Endodermal cell (in vitro differentiated cells): ENCODE measurements around the gene ZNF771. TPM values are rescaled to one million over a fixed set of nuclear protein-coding genes. Genes with fewer than 3 reads are reported as not detected.
"Not testable (repeated sequence)": the region's sequence is repeated elsewhere in the genome, so short reads cannot be mapped to it uniquely, and the experiment has no call there.

Experiments
- DNase-seq: peaks from one replicate; pipeline ENCODE4 v3.0.0-alpha.2; 2017
- H3K27ac ChIP-seq: 2 replicates; pipeline ENCODE4 v1.5.1; 2013; ENCODE audit warnings: mild to moderate bottlenecking, low read depth, low read length, moderate library complexity
- H3K27me3 ChIP-seq: 2 replicates; pipeline ENCODE4 v1.6.1; 2013; ENCODE audit warnings: mild to moderate bottlenecking, low read length, moderate library complexity; ENCODE audit not compliant: insufficient read depth, control insufficient read depth, poor library complexity, severe bottlenecking
- H3K36me3 ChIP-seq: 2 replicates; pipeline ENCODE4 v1.7.0; 2013; ENCODE audit warnings: mild to moderate bottlenecking, low read length, moderate library complexity; ENCODE audit not compliant: control insufficient read depth, insufficient read depth
- H3K4me1 ChIP-seq: one replicate; pipeline ENCODE4 v1.7.0; 2013; ENCODE audit warnings: low read length; ENCODE audit not compliant: control insufficient read depth, insufficient read depth
- H3K4me3 ChIP-seq: 2 replicates; pipeline ENCODE4 v1.5.1; 2013; ENCODE audit warnings: mild to moderate bottlenecking, low read length, moderate library complexity
- H3K9ac ChIP-seq: 2 replicates; pipeline ENCODE4 v1.6.1; 2013; ENCODE audit warnings: mild to moderate bottlenecking, low read length, moderate library complexity; ENCODE audit not compliant: poor library complexity, severe bottlenecking; ENCODE audit errors: extremely low read depth
- H3K9me3 ChIP-seq: 2 replicates; pipeline ENCODE4 v1.6.1; 2013; ENCODE audit warnings: mild to moderate bottlenecking, low read length, moderate library complexity; ENCODE audit not compliant: control insufficient read depth
- H3K27ac Mint-ChIP-seq: 2 replicates; pipeline ENCODE4 v1.8.0; 2020; ENCODE audit warnings: mixed read lengths
- H3K27me3 Mint-ChIP-seq: 2 replicates; pipeline ENCODE4 v1.8.0; 2021; ENCODE audit warnings: mild to moderate bottlenecking, mixed read lengths; ENCODE audit not compliant: insufficient read depth
- H3K36me3 Mint-ChIP-seq: 2 replicates; pipeline ENCODE4 v1.8.0; 2020; ENCODE audit warnings: low read depth, mixed read lengths
- H3K4me1 Mint-ChIP-seq: 2 replicates; pipeline ENCODE4 v1.8.0; 2020; ENCODE audit warnings: mixed read lengths
- H3K4me3 Mint-ChIP-seq: 2 replicates; pipeline ENCODE4 v1.8.0; 2020; ENCODE audit warnings: mild to moderate bottlenecking, moderate library complexity, mixed read lengths
- H3K9me3 Mint-ChIP-seq: 2 replicates; pipeline ENCODE4 v1.8.0; 2020; ENCODE audit warnings: mild to moderate bottlenecking, mixed read lengths
- WGBS, 2 experiments: methylation state at CpG; one replicate each; pipeline versions ENCODE4 v1.1.5 to v1.1.7; 2013; ENCODE audit warnings: missing lambda C conversion rate in 2 of 2, mixed read lengths in 1 of 2; ENCODE audit not compliant: insufficient coverage in 1 of 2, insufficient read length in 1 of 2; 5-methylcytosine and 5-hydroxymethylcytosine counted together
- total RNA-seq, 2 donors: library from RNA; stranded (reverse); fragmentation: NEBNext Ultra II Directional in 1 of 2; extraction: Animal tissue kit (Norgen Biotek cat#: 25700) in 1 of 2; gene quantifications; 2 replicates in 1 of 2; 3 replicates in 1 of 2; pipeline ENCODE4 v1.2.1, GENCODE V29; 2021
- TF ChIP-seq, protein P1 (sequence below): fragments of 200-600 bp; sonication (generic); conservative IDR thresholded peaks from 2 replicates; pipeline ENCODE4 v1.5.0; 2021; ENCODE audit warnings: antibody characterized with exemption, mild to moderate bottlenecking

Gene ZNF771
- total RNA-seq, 2 donors from 2014 or later, result 14.7 to 16.6 TPM

DNA sequence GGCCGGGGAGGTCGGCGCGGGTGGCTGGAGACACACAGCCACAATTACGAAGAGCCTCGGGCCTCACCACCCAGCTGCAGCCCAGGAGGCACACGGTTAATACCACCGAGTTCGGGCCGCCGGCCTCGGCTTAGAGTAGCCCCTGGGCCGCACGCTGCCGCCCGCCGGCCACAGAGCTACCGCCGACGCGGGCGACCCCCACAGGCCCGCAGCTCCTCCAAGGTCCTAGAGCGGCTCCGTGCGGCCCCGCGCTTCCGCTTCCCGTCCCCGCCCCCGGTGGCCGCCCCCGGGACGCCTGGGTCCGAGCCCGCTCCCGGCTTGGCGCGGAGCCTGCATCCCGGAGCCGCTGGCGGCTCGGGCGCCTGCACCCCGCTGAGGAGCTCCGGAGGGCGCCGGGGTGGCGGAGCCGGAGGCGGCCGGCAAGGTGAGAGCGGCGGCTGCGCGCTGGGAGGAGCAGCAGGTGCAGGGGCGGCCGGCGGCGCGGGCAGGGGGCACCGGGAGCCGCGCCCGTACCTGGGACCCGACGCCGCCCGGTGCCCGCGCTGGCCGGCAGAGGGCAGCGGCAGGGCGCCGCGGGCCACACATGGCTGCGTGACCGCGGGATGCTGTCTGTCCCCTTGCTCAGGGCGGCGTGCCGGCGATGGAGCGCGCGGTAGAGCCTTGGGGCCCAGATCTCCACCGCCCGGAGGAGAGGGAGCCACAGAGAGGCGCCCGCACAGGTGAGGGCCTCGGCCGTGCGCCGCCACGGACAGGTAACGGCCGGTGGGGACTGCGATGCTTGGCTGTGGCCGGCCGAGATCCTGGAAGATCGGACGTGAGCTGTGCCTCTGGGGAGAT, 12.0 kb upstream of the ZNF771 start, which contains the start of gene ZNF48:
Gene ZNF48 (plus strand): TSS at position 266 of the 837 bp plus-strand sequence. CDS start 375 bp downstream, at position 641.
- H3K4me1 Mint-ChIP-seq, result peaks cover 30% of the 10 kb centered on the region

GRCh38 chr16:30395992-30396585, 11.3 kb upstream of the ZNF771 start:
- Histone ChIP-seq H3K4me1 (no peaks in the 10 kb centered on the region), H3K27ac (peak overlapping the region; percentile 100), H3K9me3 (no peaks in the 10 kb centered on the region), H3K36me3 (peaks cover 25% of the 10 kb centered on the region), H3K27me3 (no peaks in the 10 kb centered on the region), H3K4me3 (peak overlapping the region; percentile 89), H3K9ac (peak overlapping the region; percentile 97)
- 11 to 17% methylated on average over 11 to 12 of the region's 13 CpGs for WGBS, 2 experiments
- H3K9me3 Mint-ChIP-seq, result no peaks in the 10 kb centered on the region
- peaks cover 30% of the 10 kb centered on the region for H3K4me1 Mint-ChIP-seq
- peak overlapping the region; percentile 93 for H3K4me3 Mint-ChIP-seq
- DNase-seq, result no peak
- TF ChIP-seq, protein P1, sequence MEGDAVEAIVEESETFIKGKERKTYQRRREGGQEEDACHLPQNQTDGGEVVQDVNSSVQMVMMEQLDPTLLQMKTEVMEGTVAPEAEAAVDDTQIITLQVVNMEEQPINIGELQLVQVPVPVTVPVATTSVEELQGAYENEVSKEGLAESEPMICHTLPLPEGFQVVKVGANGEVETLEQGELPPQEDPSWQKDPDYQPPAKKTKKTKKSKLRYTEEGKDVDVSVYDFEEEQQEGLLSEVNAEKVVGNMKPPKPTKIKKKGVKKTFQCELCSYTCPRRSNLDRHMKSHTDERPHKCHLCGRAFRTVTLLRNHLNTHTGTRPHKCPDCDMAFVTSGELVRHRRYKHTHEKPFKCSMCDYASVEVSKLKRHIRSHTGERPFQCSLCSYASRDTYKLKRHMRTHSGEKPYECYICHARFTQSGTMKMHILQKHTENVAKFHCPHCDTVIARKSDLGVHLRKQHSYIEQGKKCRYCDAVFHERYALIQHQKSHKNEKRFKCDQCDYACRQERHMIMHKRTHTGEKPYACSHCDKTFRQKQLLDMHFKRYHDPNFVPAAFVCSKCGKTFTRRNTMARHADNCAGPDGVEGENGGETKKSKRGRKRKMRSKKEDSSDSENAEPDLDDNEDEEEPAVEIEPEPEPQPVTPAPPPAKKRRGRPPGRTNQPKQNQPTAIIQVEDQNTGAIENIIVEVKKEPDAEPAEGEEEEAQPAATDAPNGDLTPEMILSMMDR, result no peak
- H3K27ac Mint-ChIP-seq, result peak overlapping the region; percentile 90
- H3K27me3 Mint-ChIP-seq, result no peaks in the 10 kb centered on the region
- peaks cover 16% of the 10 kb centered on the region for H3K36me3 Mint-ChIP-seq

More for the DNA sequence above, 12.0 kb upstream of the ZNF771 start, which contains the start of gene ZNF48:
- Mint-ChIP-seq H3K4me3 (peak within 1 kb of the TSS; percentile 93), H3K9me3 (no peaks in the 10 kb centered on the region), H3K36me3 (peaks cover 16% of the 10 kb centered on the region), H3K27me3 (no peaks in the 10 kb centered on the region), H3K27ac (peak within 1 kb of the TSS; percentile 95)
- Histone ChIP-seq H3K27me3 (no peaks in the 10 kb centered on the region), H3K27ac (peak within 1 kb of the TSS; percentile 100), H3K4me1 (no peaks in the 10 kb centered on the region), H3K36me3 (peaks cover 25% of the 10 kb centered on the region), H3K9me3 (no peaks in the 10 kb centered on the region), H3K9ac (peak within 1 kb of the TSS; percentile 97), H3K4me3 (peak within 1 kb of the TSS; percentile 89)
- TF ChIP-seq, protein P1, result peak; percentile 62
- DNase-seq, result peak; percentile 91
- WGBS, 2 experiments, result 0% methylated on average over 26 to 103 of the region's 103 CpGs

GRCh38 chr16:30396627-30397026, 10.8 kb upstream of the ZNF771 start:
- Histone ChIP-seq H3K4me3 (peak overlapping the region; percentile 89), H3K27ac (peak overlapping the region; percentile 29), H3K9ac (peak overlapping the region; percentile 97), H3K36me3 (peaks cover 25% of the 10 kb centered on the region)
- H3K9me3 Mint-ChIP-seq, H3K9me3 ChIP-seq, H3K27me3 ChIP-seq, H3K27me3 Mint-ChIP-seq, DNase-seq, H3K4me1 ChIP-seq: not testable (repeated sequence)
- H3K36me3 Mint-ChIP-seq, result peaks cover 16% of the 10 kb centered on the region
- H3K4me3 Mint-ChIP-seq, result peak overlapping the region; percentile 93
- peaks cover 33% of the 10 kb centered on the region for H3K4me1 Mint-ChIP-seq
- peak overlapping the region; percentile 37 for H3K27ac Mint-ChIP-seq
- WGBS, 2 experiments, result 84% methylated on average over 4 of the region's 4 CpGs; no CpG with 5 or more reads in 1 of the 2 experiments
